ENCODE measurements around the gene NANOS3. TPM values are rescaled to one million over a fixed set of nuclear protein-coding genes. Genes with fewer than 3 reads are reported as not detected.

The NANOS3 gene
- total RNA-seq, 1 experiment from 2014 or later: not detected

DNA sequence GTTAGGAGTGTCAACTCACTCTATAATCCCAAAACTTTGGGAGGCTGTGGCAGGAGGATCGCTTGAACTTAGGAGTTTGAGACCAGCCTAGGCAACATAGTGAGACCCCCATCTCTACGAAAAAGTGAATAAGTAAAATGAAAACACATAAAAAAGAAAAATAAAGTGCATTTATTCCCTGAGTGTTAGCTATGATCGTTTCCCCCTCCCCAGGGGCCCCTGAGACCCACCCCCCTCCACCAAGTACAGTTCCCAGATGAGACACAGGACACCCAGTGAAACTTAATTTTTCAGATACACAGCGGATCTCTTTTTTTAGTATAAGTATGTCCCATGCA, 28.6 kb upstream of the NANOS3 start:
- Histone ChIP-seq H3K27me3 (ENCODE audit: insufficient read depth, low read length) (no peaks in the 10 kb centered on the region), H4K20me1 (ENCODE audit: insufficient read depth) (no peaks in the 10 kb centered on the region), H3K9me3 (ENCODE audit: control insufficient read depth in 1 of 2, insufficient read depth in 1 of 2, low read depth in 1 of 2, low read length in 2 of 2) (no peaks in the 10 kb centered on the region), H3K27ac (ENCODE audit: low read depth, low read length) (peak overlapping the region; percentile 96), H3K4me1 (ENCODE audit: control insufficient read depth in 1 of 2, insufficient read depth in 2 of 2, low read length in 2 of 2) (peaks cover 79 to 99% of the 10 kb centered on the region in 2 experiments), H3K9ac (ENCODE audit: low read length) (peak overlapping the region; percentile 90), H2AFZ (ENCODE audit: low read depth, low read length, poor library complexity, severe bottlenecking) (no peak overlapping the region), H3K9me2 (ENCODE audit: insufficient read depth) (no peaks in the 10 kb centered on the region), H3K79me2 (ENCODE audit: insufficient read depth, low read length) (no peaks in the 10 kb centered on the region), H3K36me3 (ENCODE audit: control insufficient read depth in 1 of 2, insufficient read depth in 2 of 2, low read length in 2 of 2) (no peaks in the 10 kb centered on the region), H3K4me3 (replicated peaks in 1 of 2; ENCODE audit: low read depth in 1 of 2, low read length in 2 of 2) (peak overlapping the region in 1 of 2 experiments; percentile 61; a peak in 2 of 4 replicates), H3K4me2 (ENCODE audit: low read length) (peak overlapping the region; percentile 92)
- RAD21 ChIA-PET (ENCODE audit: low non-redundant PET in 1 of 2, low total read pairs in 2 of 2, uncharacterized antibody in 2 of 2, unreplicated experiment in 2 of 2): interaction anchor here in 1 of 2 experiments (0.7 to 1.2 kb wide), 2 partner anchors 14 to 101 kb away, joined by 3 to 4 read pairs; no protein-coding TSS in a partner anchor
- CTCF ChIA-PET: no interaction called here
- intact Hi-C loops (cut with micrococcal nuclease): loop anchor here (5.0 kb wide), 1 partner anchor 696 kb away; the partner anchor contains the start of genes IER2 and STX10
- no peak for TF ChIP-seq FOSL1 (IDR thresholded peaks at IDR 0.05; ENCODE audit: low read depth)
- ATAC-seq: no peak
- no TSS peak for BruUV-seq (replicated peaks)
- POLR2A ChIA-PET: interaction anchor here (2.4 kb wide), 1 partner anchor 10 kb away, joined by 29 read pairs; no protein-coding TSS in a partner anchor
- DNase-seq (ENCODE audit: low read depth, low spot score): no peak

DNA sequence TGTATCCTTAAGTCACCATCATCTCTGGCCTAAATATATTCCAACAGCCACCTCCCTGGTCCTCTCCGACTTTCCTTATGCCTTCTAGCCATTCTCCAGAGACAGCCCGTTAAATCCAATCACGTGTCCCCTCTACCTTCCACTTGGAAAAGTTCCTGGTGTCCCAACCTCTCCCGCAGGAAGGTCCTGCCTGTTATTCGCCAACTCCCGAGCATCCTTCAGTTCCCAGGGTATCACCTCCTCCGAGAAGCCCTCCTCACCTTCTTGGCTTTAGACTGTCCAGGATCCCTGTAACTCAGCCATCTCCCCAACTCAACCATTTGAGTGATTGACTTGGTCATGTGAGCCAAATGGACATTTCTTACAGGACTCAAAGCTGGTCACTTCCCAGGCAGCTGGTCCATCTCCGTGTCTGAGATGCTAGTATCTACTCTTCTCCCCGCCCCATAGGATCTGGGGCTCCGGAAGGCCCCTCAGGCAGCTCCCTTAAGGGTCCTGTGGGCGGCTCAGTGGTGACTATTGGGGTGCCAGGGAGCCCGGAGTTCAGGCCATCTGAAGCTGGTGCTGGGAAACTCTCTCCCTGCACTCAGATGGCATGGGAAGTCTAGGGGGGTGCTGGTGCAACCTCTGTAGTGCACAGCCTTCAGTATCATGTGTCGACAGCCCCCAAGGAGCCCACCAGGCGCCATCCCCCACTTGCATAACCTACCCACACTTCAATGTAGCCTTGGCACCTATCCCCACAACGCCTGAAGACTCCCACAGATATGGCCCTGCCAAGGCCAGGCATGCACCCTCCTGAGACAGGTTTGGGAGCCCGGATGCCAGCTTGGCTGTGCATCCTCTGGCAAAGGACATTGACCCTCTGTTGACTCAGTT, 27.9 kb upstream of the NANOS3 start:
- H3K27ac ChIP-seq (ENCODE audit: low read depth, low read length): peak overlapping the region; percentile 45
- peak overlapping the region; percentile 92 for H3K4me2 ChIP-seq (ENCODE audit: low read length)
- DNase-seq (ENCODE audit: low read depth, low spot score): no peak
- no peaks in the 10 kb centered on the region for H3K27me3 ChIP-seq (ENCODE audit: insufficient read depth, low read length)
- CTCF ChIA-PET: no interaction called here
- no peaks in the 10 kb centered on the region for H3K36me3 ChIP-seq (ENCODE audit: control insufficient read depth in 1 of 2, insufficient read depth in 2 of 2, low read length in 2 of 2)
- TF ChIP-seq EZH2phosphoT487 (IDR thresholded peaks at IDR 0.05; ENCODE audit: borderline replicate concordance) (no peak), TCF7L2 (IDR thresholded peaks at IDR 0.05; ENCODE audit: borderline replicate concordance, extremely low read depth, insufficient read depth, insufficient read length) (no peak), SRF (IDR thresholded peaks at IDR 0.05; ENCODE audit: low read depth) (no peak), CEBPB (IDR thresholded peaks at IDR 0.05; ENCODE audit: low read depth) (no peak), CBX3 (IDR thresholded peaks at IDR 0.05; ENCODE audit: low read depth) (no peak), YY1 (IDR thresholded peaks at IDR 0.05; ENCODE audit: extremely low read depth, insufficient replicate concordance, low read depth, low read length) (no peak), JUND (IDR thresholded peaks at IDR 0.05) (no peak), ZNF274 (IDR thresholded peaks at IDR 0.05; ENCODE audit: low read depth, low read length) (no peak)
- TF ChIP-seq, protein P1, sequence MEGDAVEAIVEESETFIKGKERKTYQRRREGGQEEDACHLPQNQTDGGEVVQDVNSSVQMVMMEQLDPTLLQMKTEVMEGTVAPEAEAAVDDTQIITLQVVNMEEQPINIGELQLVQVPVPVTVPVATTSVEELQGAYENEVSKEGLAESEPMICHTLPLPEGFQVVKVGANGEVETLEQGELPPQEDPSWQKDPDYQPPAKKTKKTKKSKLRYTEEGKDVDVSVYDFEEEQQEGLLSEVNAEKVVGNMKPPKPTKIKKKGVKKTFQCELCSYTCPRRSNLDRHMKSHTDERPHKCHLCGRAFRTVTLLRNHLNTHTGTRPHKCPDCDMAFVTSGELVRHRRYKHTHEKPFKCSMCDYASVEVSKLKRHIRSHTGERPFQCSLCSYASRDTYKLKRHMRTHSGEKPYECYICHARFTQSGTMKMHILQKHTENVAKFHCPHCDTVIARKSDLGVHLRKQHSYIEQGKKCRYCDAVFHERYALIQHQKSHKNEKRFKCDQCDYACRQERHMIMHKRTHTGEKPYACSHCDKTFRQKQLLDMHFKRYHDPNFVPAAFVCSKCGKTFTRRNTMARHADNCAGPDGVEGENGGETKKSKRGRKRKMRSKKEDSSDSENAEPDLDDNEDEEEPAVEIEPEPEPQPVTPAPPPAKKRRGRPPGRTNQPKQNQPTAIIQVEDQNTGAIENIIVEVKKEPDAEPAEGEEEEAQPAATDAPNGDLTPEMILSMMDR (IDR thresholded peaks at IDR 0.05 in 2 of 3, conservative IDR thresholded peaks at IDR 0.05 in 1 of 3; ENCODE audit: borderline replicate concordance in 1 of 3, insufficient read depth in 1 of 3, low read depth in 2 of 3, low read length in 2 of 3): no peak
- TF ChIP-seq, protein P2, sequence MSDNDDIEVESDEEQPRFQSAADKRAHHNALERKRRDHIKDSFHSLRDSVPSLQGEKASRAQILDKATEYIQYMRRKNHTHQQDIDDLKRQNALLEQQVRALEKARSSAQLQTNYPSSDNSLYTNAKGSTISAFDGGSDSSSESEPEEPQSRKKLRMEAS (IDR thresholded peaks at IDR 0.05): no peak
- no peaks in the 10 kb centered on the region for H3K79me2 ChIP-seq (ENCODE audit: insufficient read depth, low read length)
- no peaks in the 10 kb centered on the region for H3K9me3 ChIP-seq (ENCODE audit: control insufficient read depth in 1 of 2, insufficient read depth in 1 of 2, low read depth in 1 of 2, low read length in 2 of 2)
- no peak for ATAC-seq
- RAD21 ChIA-PET (ENCODE audit: low non-redundant PET in 1 of 2, low total read pairs in 2 of 2, uncharacterized antibody in 2 of 2, unreplicated experiment in 2 of 2): no interaction called here
- no peak overlapping the region for H3K4me3 ChIP-seq (replicated peaks in 1 of 2; ENCODE audit: low read depth in 1 of 2, low read length in 2 of 2)
- H2AFZ ChIP-seq (ENCODE audit: low read depth, low read length, poor library complexity, severe bottlenecking): no peak overlapping the region
- intact Hi-C loops (cut with micrococcal nuclease): loop anchor here (5.0 kb wide), 1 partner anchor 697 kb away; the partner anchor contains the start of genes IER2 and STX10
- no peaks in the 10 kb centered on the region for H4K20me1 ChIP-seq (ENCODE audit: insufficient read depth)
- no TSS peak for BruUV-seq (replicated peaks)
- H3K9me2 ChIP-seq (ENCODE audit: insufficient read depth): no peaks in the 10 kb centered on the region
- H3K9ac ChIP-seq (ENCODE audit: low read length): peak overlapping the region; percentile 90
- POLR2A ChIA-PET: interaction anchor here (6.5 kb wide), 1 partner anchor 9 kb away, joined by 64 read pairs; no protein-coding TSS in a partner anchor
- H3K4me1 ChIP-seq (ENCODE audit: control insufficient read depth in 1 of 2, insufficient read depth in 2 of 2, low read length in 2 of 2): peaks cover 82 to 99% of the 10 kb centered on the region in 2 experiments
